AG04450 (cell line): ENCODE data around the gene POC1A. TPM values are rescaled to one million over a fixed set of nuclear protein-coding genes. Genes with fewer than 3 reads are reported as not detected.

Experiments used
- CTCF ChIA-PET: fragments of 300-600, 350-600 bp; formaldehyde crosslinking; extraction: SDS; loops from one replicate; lab custom pipeline; 2022; ENCODE audit warnings: antibody characterized with exemption, inconsistent platforms; lab: Charles Lee
- POLR2A ChIA-PET: fragments of 350-600 bp; formaldehyde crosslinking; extraction: SDS; loops from one replicate; lab custom pipeline; 2021; ENCODE audit warnings: antibody characterized with exemption, inconsistent platforms; lab: Yijun Ruan, JAX
- DNase-seq: peaks from one replicate; pipeline ENCODE4 v3.0.0-alpha.2; 2011; ENCODE audit warnings: low read depth, low spot score
- H3K27ac ChIP-seq: one replicate; pipeline ENCODE4 v1.5.1; 2012; ENCODE audit warnings: low read depth, low read length, control low read depth
- H3K27me3 ChIP-seq: one replicate; pipeline ENCODE4 v1.6.0; 2012; ENCODE audit warnings: low read length; ENCODE audit not compliant: control insufficient read depth, insufficient read depth
- H3K4me3 ChIP-seq: 2 replicates; pipeline ENCODE4 v1.5.1; 2011; ENCODE audit warnings: mild to moderate bottlenecking, low read depth, low read length, control low read depth
- H3K9me3 ChIP-seq: 2 replicates; pipeline ENCODE4 v1.5.1; 2012; ENCODE audit warnings: low read length; ENCODE audit not compliant: control insufficient read depth, insufficient read depth
- CTCF ChIP-seq: IDR thresholded peaks from 2 replicates; pipeline ENCODE4 v1.5.1; 2011; ENCODE audit warnings: low read depth, low read length, control low read depth, inconsistent platforms
- polyA plus RNA-seq: library from polyadenylated mRNA; depleted of rRNA; stranded (reverse); fragments of >200 nt; gene quantifications from 2 replicates; pipeline ENCODE4 v1.2.3, GENCODE V29; 2011

POC1A gene
- polyA plus RNA-seq, 1 experiment = 4.1 TPM

GRCh38 chr3:52084954-52085680 lies 69.1 kb downstream of the POC1A start:
- no peak for DNase-seq
- Histone ChIP-seq H3K9me3 (no peaks in the 10 kb centered on the region), H3K4me3 (no peak overlapping the region), H3K27me3 (no peaks in the 10 kb centered on the region), H3K27ac (no peak overlapping the region)
- TF ChIP-seq CTCF = no peak
- CTCF ChIA-PET = no interaction called here
- POLR2A ChIA-PET = no interaction called here

DNA sequence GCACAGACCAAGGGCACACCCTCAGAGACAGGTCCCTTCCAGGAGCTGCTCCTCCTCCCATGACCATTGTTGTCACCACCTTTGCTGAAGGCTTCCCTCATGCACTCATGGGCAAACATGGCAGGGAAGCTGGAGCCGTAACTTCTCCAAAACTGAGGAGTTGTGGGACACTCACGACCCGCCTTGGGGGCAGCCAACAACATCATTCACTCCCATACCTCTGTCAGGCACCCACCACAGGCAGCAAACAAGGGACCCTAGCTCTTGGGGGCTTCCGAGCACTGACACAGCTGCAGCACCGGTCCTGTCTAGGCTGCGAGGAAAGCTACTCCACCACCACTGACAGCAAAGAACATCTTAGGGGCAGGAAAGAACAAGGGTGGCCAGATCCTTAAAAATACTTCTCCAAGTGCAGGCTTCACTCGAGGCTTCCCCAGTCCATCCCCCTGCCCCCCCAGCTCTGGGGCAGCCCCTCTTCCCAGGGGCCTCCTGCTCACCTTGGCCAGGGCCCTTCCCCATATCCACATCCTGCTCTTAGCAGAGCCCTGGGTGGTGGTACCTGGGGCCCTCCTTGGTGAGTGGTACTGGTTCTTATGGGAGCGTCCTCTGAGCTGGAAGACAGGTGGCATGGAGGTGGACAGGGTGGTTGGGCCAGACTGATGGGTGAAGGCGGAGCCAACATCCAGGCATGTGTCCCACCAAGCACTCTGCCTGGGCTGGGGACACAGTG lies 69.8 kb downstream of the POC1A start:
- CTCF ChIA-PET = no interaction called here
- H3K9me3 ChIP-seq = no peaks in the 10 kb centered on the region
- POLR2A ChIA-PET = interaction anchor here (0.7 kb wide), 1 partner anchor 316 kb away, joined by 3 read pairs; no protein-coding TSS in a partner anchor
- H3K4me3 ChIP-seq = no peak overlapping the region
- H3K27me3 ChIP-seq = no peaks in the 10 kb centered on the region
- no peak for TF ChIP-seq CTCF
- no peak for DNase-seq
- no peak overlapping the region for H3K27ac ChIP-seq

- DNase-seq = no peak
- Histone ChIP-seq H3K9me3 (no peaks in the 10 kb centered on the region), H3K27ac (no peak overlapping the region), H3K27me3 (no peaks in the 10 kb centered on the region), H3K4me3 (no peak overlapping the region)
- ChIA-PET POLR2A (interaction anchor here (0.7 kb wide), 1 partner anchor 317 kb away, joined by 3 read pairs; no protein-coding TSS in a partner anchor), CTCF (no interaction called here)
- no peak for TF ChIP-seq CTCF
Measured at GRCh38 chr3:52083556-52084087, 70.6 kb downstream of the POC1A start.

GRCh38 chr3:52082951-52083350 lies 71.3 kb downstream of the POC1A start:
- CTCF ChIA-PET = no interaction called here

More at GRCh38 chr3:52082951-52083350, 71.3 kb downstream of the POC1A start:
- DNase-seq = no peak
- TF ChIP-seq CTCF = no peak
- Histone ChIP-seq H3K4me3 (no peak overlapping the region), H3K9me3 (no peaks in the 10 kb centered on the region), H3K27me3 (no peaks in the 10 kb centered on the region), H3K27ac (no peak overlapping the region)
- POLR2A ChIA-PET = no interaction called here
